Skeletal muscle cell (primary cell): ENCODE data around the gene FHOD3.

Experiments used
- DNase-seq: peaks from one replicate; pipeline ENCODE4 v3.0.0-alpha.2; 2010; ENCODE audit warnings: low read depth
- H3K4me3 ChIP-seq: 2 replicates; pipeline ENCODE4 v1.5.1; 2011; ENCODE audit warnings: low read depth, mild to moderate bottlenecking, control low read depth, low read length, moderate library complexity

FHOD3 gene

DNA sequence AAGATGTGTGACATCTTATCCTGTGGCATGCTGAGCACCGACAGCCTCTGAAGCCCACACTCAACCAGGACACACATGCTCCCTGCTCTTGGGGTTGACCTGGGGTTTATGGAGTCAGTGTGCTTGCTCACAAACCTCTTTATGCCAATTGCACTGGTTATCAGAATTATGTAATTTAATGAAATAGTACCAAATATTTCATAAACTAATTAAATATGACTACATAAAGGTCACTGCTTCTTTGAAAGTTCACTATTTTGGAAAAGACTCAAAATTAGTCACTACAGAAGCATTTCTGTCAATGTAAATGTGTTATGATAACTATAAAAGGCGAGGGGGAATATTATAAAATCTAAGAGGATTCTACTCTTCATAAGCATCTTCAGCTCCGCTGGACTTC is 76.7 kb downstream of the FHOD3 start:
- no peak for DNase-seq
- no peak overlapping the region for H3K4me3 ChIP-seq

GRCh38 chr18:36375118-36375517 is 77.6 kb downstream of the FHOD3 start:
- no peak for DNase-seq
- no peak overlapping the region for H3K4me3 ChIP-seq

DNA sequence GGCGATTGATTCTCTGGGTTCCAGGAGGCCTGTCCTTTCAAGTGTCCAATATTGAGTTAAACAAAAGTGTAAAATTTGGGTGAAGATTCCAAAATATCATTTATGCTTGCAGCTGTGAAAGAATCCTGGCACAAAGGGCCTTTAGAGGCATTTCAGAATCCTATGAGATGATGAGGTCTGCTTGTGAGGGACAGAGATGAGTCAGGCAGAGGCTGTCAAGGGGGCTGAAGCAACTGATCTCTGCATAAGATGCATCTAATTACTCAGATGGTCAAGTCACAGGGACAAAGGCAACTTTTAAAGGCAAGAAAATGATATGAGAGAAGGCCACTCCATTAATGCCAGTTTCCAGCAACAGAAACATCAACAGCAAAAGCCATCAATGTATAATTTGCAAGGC is 78.8 kb downstream of the FHOD3 start:
- no peak overlapping the region for H3K4me3 ChIP-seq
- no peak for DNase-seq

DNA sequence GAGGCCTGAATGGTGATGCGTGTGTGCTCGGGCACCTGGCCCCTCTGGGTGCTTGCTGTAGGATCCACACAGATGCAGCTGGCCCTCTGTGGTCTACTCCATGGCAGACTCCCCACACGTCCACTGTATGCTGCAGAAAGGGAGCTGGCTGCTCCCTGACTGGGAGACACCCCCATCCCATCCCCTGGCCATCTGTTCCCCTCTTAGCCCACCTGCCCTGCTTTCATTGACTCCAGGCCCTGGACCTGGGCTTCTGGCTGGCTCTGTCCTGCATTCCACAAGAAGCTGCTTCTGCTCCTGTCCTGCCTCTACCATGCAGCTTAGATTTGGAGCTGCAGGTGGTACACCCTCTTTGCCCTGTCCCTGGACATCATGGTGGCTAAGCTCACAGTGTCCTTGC is 80.1 kb downstream of the FHOD3 start:
- no peak overlapping the region for H3K4me3 ChIP-seq
- no peak for DNase-seq

DNA sequence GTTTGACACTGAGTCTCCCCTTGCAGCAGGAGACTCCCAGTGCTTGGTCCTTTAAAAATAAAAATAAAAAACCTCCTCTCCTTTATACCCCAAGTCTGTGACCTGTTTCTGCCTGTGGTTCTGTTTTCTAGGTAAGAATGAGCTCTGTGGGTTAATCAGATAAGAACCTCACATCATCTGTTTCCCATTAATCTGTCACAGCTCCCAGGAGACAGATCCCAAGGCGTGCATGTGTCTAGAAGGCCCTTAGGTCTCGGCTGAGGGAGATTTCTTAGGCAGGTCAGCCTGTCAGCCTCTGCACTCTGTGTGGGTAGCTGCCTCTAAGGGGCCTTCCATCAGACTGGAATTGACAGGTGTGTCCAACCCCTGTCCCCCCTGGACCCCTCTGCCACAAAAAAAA is 80.7 kb downstream of the FHOD3 start:
- no peak for DNase-seq
- H3K4me3 ChIP-seq: no peak overlapping the region

- DNase-seq: no peak
- H3K4me3 ChIP-seq: no peak overlapping the region
Observed at GRCh38 chr18:36379435-36379984, 82.0 kb downstream of the FHOD3 start.

GRCh38 chr18:36380173-36380827 is 82.8 kb downstream of the FHOD3 start:
- H3K4me3 ChIP-seq: no peak overlapping the region
- no peak for DNase-seq

GRCh38 chr18:36381075-36381474 is 83.6 kb downstream of the FHOD3 start:
- H3K4me3 ChIP-seq: no peak overlapping the region
- no peak for DNase-seq

DNA sequence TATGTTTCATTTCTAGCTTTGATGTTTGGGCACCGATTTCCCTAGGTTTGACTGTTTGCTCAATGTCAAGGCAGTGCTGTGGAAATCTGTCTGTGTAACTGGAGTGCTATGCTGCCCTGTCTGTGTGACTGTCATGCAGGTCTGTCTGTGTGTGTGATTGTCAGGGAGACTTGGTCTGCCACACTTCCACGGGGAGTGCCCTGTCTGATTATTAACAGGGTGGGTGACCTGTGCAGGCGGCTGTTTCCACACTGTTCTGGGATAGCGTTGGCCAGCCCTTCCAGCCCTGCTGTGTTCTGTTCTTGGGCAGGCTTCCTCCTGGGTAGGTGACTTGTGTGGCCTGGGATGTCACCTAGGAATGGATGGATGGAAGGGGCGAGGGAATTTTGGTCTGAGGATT is 85.3 kb downstream of the FHOD3 start:
- no peak overlapping the region for H3K4me3 ChIP-seq
- DNase-seq: no peak

GRCh38 chr18:36386150-36386920 is 88.8 kb downstream of the FHOD3 start:
- no peak for DNase-seq
- no peak overlapping the region for H3K4me3 ChIP-seq

- H3K4me3 ChIP-seq: no peak overlapping the region
- DNase-seq: no peak
Observed at GRCh38 chr18:36387310-36387709, 89.8 kb downstream of the FHOD3 start.

GRCh38 chr18:36388310-36388709 is 90.8 kb downstream of the FHOD3 start:
- no peak for DNase-seq
- H3K4me3 ChIP-seq: no peak overlapping the region

DNA sequence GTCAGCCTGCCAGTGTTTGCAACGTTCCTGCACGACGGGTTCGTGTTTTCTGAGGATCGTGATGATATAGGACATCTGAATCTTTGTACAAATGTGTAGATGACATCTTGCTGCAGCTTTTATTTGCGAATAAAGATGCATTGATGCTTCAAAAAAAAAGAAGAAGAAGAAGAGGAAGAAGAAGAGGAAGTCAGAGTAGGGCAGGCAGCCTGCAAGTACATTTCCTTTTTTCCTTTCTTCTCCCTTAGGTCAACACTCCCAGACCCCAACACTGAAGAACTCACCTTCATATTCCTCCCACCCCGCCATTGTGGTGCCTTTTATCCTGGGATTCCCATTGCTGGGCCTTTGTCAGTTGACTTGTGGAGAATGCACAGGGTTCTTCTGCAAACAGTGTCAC is 91.5 kb downstream of the FHOD3 start:
- no peak for DNase-seq
- no peak overlapping the region for H3K4me3 ChIP-seq

- DNase-seq: no peak
- H3K4me3 ChIP-seq: no peak overlapping the region
Observed at GRCh38 chr18:36389811-36390581, 92.5 kb downstream of the FHOD3 start.

DNA sequence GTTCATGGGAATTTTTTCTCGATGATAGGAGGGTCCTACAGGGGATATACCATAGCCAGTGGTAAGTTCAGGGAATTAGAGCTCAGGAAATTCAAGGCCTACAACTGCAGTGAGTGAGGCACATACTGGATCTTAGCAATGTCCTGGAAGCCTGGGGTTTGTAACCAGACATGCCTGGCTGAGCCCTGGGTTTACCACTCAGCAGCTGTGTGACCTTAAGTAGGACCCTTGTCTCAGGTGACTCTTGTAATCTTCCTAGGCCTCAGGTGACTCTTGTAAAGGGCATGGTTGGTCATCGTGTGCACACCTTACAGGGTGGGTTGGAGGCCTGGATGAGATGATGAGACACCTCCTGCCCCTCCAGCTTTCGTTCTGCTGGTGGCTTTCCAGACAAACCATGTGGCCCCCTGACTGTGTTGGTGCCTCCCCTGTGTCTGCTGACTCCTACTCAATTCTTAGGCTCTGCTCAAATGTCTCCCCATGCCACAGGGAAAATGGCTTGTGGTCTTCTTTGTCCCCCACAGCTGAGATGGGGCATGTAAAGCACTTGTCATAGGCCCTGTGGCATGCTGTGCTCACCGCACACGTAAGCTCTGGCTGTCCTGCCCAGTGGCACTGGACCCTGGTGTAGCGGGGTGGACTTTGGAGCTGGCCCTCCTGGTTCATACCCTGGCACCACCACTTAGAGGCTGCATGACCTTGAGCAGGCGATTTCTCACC is 94.1 kb downstream of the FHOD3 start:
- no peak for DNase-seq
- H3K4me3 ChIP-seq: no peak overlapping the region

DNA sequence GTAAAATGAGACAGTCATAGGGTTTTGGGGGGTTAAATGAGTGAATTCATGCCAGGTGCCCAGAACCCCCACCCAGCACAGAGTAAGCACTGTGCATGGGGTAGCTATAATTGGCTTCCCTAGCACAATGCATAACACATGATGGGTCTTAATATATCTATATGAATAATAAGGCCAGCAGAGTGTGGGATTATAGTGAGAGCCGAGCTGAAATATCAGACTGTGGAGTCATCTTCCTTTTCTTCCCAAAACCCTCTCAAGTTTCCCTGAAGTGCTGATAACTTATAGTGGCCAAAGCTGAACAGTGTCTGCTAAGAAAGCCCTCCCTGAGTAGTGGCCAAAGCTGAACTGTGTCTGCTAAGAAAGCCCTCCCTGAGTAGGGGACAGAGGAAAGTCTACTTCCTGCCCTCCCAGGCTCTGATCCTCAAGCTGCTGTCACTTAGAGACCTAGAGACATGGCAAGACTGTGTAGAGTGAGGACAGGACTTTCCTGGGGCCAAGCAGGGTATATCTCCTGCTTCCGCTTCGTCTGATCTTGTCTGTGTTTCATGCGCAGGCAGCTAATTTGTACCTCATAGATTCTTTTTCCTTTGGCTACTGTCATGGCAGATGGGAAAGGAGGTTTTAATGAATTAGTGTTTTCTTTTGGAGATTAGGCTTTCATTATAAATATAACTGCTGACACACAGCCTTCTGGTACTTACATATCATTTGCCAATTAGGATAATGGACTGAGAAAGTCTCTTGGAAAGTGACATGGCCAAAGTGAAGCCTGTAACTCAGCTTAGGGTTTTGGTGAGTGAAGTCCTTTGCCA is 94.9 kb downstream of the FHOD3 start:
- no peak overlapping the region for H3K4me3 ChIP-seq
- no peak for DNase-seq

DNA sequence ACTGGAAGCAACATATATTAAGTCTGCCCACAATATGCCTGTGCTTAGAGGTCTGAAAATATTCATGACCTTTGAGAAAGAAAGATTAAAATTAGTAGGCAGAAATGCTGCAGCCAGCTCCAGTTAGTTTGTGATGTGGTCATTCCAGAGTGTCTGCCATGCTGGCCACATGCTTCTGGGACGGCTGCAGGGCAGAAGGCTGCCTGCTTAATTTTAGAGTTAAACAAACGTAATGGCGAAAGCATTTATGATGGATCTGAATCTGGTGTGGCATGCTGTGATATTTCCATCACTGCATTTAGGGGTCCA is 95.4 kb downstream of the FHOD3 start:
- H3K4me3 ChIP-seq: no peak overlapping the region
- no peak for DNase-seq

GRCh38 chr18:36394486-36394885 is 97.0 kb downstream of the FHOD3 start:
- DNase-seq: no peak
- no peak overlapping the region for H3K4me3 ChIP-seq

- DNase-seq: no peak
- no peak overlapping the region for H3K4me3 ChIP-seq
Observed at GRCh38 chr18:36396190-36396589, 98.7 kb downstream of the FHOD3 start.
